Left lung (tissue), 10 donors: ENCODE results near the gene DACH1. TPM values are rescaled to one million over a fixed set of nuclear protein-coding genes. Genes with fewer than 3 reads are reported as not detected.

ENCODE experiments used
- ATAC-seq: fragments of 200-7000 bp; cut with Tn5 transposase; one replicate; pipeline ENCODE4 v1.9.1; 2020; ENCODE audit warnings: moderate library complexity
- DNase-seq, 4 donors: peaks; one replicate each; pipeline ENCODE4 v3.0.0-alpha.2; 2013 to 2020
- H3K27ac ChIP-seq, 2 donors: fragments of 200-600 bp; sonication (generic) in 1 of 2; one replicate each; pipeline versions ENCODE4 v1.5.0 to v1.8.0; 2020 to 2021
- H3K27me3 ChIP-seq, 2 donors: fragments of 200-600 bp; sonication (generic) in 1 of 2; one replicate each; pipeline versions ENCODE4 v1.5.0 to v1.8.0; 2020 to 2021
- H3K36me3 ChIP-seq, 2 donors: fragments of 200-600 bp; sonication (generic) in 1 of 2; one replicate each; pipeline versions ENCODE4 v1.5.0 to v1.8.0; 2020 to 2021
- H3K4me1 ChIP-seq, 2 donors: fragments of 200-600 bp; one replicate each; pipeline ENCODE4 v1.8.0; 2021
- H3K4me3 ChIP-seq, 2 donors: fragments of 200-600 bp; sonication (generic) in 1 of 2; one replicate each; pipeline versions ENCODE4 v1.5.0 to v1.8.0; 2020 to 2021; ENCODE audit warnings: mild to moderate bottlenecking in 1 of 2
- H3K9me3 ChIP-seq, 2 donors: fragments of 200-600 bp; sonication (generic) in 1 of 2; one replicate each; pipeline versions ENCODE4 v1.5.0 to v1.8.0; 2020 to 2021
- CTCF ChIP-seq, 2 donors: fragments of 200-600 bp; sonication (generic) in 1 of 2; IDR thresholded peaks; one replicate each; pipeline versions ENCODE4 v1.5.0 to v1.8.0; 2021; ENCODE audit warnings: antibody characterized with exemption in 2 of 2
- intact Hi-C, 2 donors: fragments of 100-400 bp; cut with DNase I; formaldehyde crosslinking; loops; one replicate each; pipeline versions ENCODE4 v1.11.2 to v1.14.2; 2022
- polyA plus RNA-seq, 6 donors: library from polyadenylated mRNA; unstranded; fragments of 120-200 nt; gene quantifications; one replicate each; pipeline ENCODE4 v1.2.1, GENCODE V29; 2013; ENCODE audit not compliant: insufficient read length in 6 of 6
- total RNA-seq, 2 donors: library from RNA; stranded (reverse); fragmentation: NEBNext Ultra II Directional; extraction: Animal tissue kit (Norgen Biotek cat#: 25700); gene quantifications; one replicate each; pipeline ENCODE4 v1.2.1, GENCODE V29; 2021
- donor health status: DM: no; HTN: yes; CAD: no.
- donor health status: DM: no; HTN: no; CAD: no.

Gene DACH1
- total and polyA plus RNA-seq, 8 donors: 4.6 to 47.5 (median 43.9) TPM

- TF ChIP-seq CTCF (IDR thresholded peaks at IDR 0.05): no peak
- no peaks in the 10 kb centered on the region for H3K4me1 ChIP-seq
- no peaks in the 10 kb centered on the region for H3K9me3 ChIP-seq
- no peaks in the 10 kb centered on the region for H3K36me3 ChIP-seq
- ATAC-seq: no peak
- DNase-seq: no peak
- H3K27me3 ChIP-seq: no peaks in the 10 kb centered on the region
- H3K4me3 ChIP-seq: no peak overlapping the region
- H3K27ac ChIP-seq: no peak overlapping the region
- intact Hi-C loops: no loop called here
These were observed 264.7 kb downstream of the DACH1 start for GRCh38 chr13:71602344-71602743.

GRCh38 chr13:71597150-71597549 lies 269.9 kb downstream of the DACH1 start:
- Histone ChIP-seq H3K4me3 (no peak overlapping the region), H3K27me3 (no peaks in the 10 kb centered on the region), H3K9me3 (no peaks in the 10 kb centered on the region), H3K27ac (no peak overlapping the region), H3K4me1 (no peaks in the 10 kb centered on the region), H3K36me3 (no peaks in the 10 kb centered on the region)
- no peak for TF ChIP-seq CTCF (IDR thresholded peaks at IDR 0.05)
- DNase-seq (no peak), ATAC-seq (no peak)
- intact Hi-C loops: no loop called here

- no peak for ATAC-seq
- TF ChIP-seq CTCF (IDR thresholded peaks at IDR 0.05): no peak
- H3K9me3 ChIP-seq: no peaks in the 10 kb centered on the region
- intact Hi-C loops: no loop called here
- no peak for DNase-seq
- no peak overlapping the region for H3K4me3 ChIP-seq
- H3K27me3 ChIP-seq: no peaks in the 10 kb centered on the region
- peaks cover 0 to 4% of the 10 kb centered on the region in 2 donors for H3K4me1 ChIP-seq
- no peaks in the 10 kb centered on the region for H3K36me3 ChIP-seq
- no peak overlapping the region for H3K27ac ChIP-seq
These were observed 270.9 kb downstream of the DACH1 start for GRCh38 chr13:71596116-71596515.

- Histone ChIP-seq H3K27ac (no peak overlapping the region), H3K27me3 (no peaks in the 10 kb centered on the region), H3K4me3 (no peak overlapping the region), H3K4me1 (peaks cover 0 to 5% of the 10 kb centered on the region in 2 donors), H3K9me3 (no peaks in the 10 kb centered on the region), H3K36me3 (no peaks in the 10 kb centered on the region)
- TF ChIP-seq CTCF (IDR thresholded peaks at IDR 0.05): no peak
- intact Hi-C loops: no loop called here
- no peak for ATAC-seq
- DNase-seq: no peak
These were observed 273.4 kb downstream of the DACH1 start for GRCh38 chr13:71593566-71593965.

- no peak for TF ChIP-seq CTCF (IDR thresholded peaks at IDR 0.05)
- peaks cover 0 to 5% of the 10 kb centered on the region in 2 donors for H3K4me1 ChIP-seq
- H3K4me3 ChIP-seq: no peak overlapping the region
- intact Hi-C loops: no loop called here
- no peaks in the 10 kb centered on the region for H3K9me3 ChIP-seq
- DNase-seq (no peak), ATAC-seq (no peak)
- H3K27ac ChIP-seq: no peak overlapping the region
- H3K27me3 ChIP-seq: no peaks in the 10 kb centered on the region
- H3K36me3 ChIP-seq: no peaks in the 10 kb centered on the region
These were observed 275.6 kb downstream of the DACH1 start for GRCh38 chr13:71591374-71591773.
